Measurements from ENCODE around the gene STARD10. TPM values are rescaled to one million over a fixed set of nuclear protein-coding genes. Genes with fewer than 3 reads are reported as not detected.

Gene STARD10
- total and polyA plus RNA-seq, 7 donors, result 29.9 to 900 (median 60.1) TPM

DNA sequence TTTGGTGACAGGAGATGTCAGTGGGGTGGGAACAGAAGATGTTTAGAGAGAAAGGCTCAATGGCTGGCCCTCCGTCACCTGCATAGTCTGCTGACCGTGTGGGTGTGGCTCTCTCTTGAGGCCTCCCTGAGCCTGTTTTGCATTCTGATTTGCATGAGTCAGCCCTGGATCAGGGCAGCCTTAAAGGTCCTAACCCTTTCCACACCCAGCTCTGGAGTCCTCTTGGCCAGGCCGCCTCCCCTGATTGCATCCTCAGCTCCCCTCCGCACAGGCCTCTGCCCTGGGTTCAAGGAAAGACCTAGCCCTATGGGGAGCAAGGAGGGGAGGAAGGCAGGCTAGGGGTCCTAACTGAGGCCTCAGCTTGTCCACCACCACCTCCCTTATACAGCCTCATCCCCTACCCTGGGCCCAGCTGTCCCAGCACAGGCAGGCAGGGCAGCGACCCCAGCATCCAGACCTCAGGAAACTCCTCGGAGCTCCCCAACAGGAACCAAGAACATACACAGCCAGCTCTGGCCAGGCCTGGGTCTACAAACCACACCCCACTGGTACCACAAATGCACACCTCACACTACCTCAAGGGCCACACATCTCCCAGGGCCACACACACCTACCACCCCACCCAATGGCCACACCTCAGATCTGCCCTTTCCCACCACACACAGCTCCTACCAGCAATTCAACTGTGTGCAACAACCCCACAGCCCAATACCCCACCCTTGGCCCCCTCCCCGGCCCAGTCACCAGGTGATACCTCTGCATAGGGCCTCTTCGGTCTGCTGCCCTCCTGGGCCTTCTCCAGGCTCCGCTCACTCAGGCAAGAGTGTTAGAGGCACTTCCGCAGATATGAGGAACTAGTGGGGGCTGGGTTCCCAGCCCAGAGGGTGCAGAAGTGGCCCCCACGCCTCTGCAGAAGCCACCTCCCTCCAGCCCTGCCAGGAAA, 55.4 kb downstream of the STARD10 start:
- intact Hi-C loops (cut with DNase I), result no loop called here
- Histone ChIP-seq H3K27me3 (no peaks in the 10 kb centered on the region), H3K4me1 (peaks cover 0 to 71% (median 62%) of the 10 kb centered on the region in 4 donors), H3K9me3 (no peaks in the 10 kb centered on the region), H3K36me3 (no peaks in the 10 kb centered on the region), H3K27ac (peak overlapping the region; percentile 59 to 77 (median 72)), H3K4me3 (peak overlapping the region in 2 of 4 donors; percentile 23 to 27)
- WGBS, 2 donors, result 72 to 86% methylated on average over 11 of the region's 11 CpGs
- peak; percentile 75 for DNase-seq
- TF ChIP-seq EP300 (IDR thresholded peaks at IDR 0.05), result no peak
- peak in 1 of 4 donors; percentile 7 for TF ChIP-seq POLR2AphosphoS5 (IDR thresholded peaks at IDR 0.05)
- TF ChIP-seq CTCF (IDR thresholded peaks at IDR 0.05), result no peak
- no peak for TF ChIP-seq POLR2A (IDR thresholded peaks at IDR 0.05)

GRCh38 chr11:72737336-72737735, 56.5 kb downstream of the STARD10 start:
- TF ChIP-seq POLR2AphosphoS5 (IDR thresholded peaks at IDR 0.05), result no peak
- TF ChIP-seq CTCF (IDR thresholded peaks at IDR 0.05), result no peak
- no peak for TF ChIP-seq POLR2A (IDR thresholded peaks at IDR 0.05)
- no peak for TF ChIP-seq EP300 (IDR thresholded peaks at IDR 0.05)
- H3K36me3 ChIP-seq, result no peaks in the 10 kb centered on the region
- no peaks in the 10 kb centered on the region for H3K9me3 ChIP-seq
- H3K4me1 ChIP-seq, result peaks cover 0 to 70% (median 51%) of the 10 kb centered on the region in 4 donors
- 88 to 97% methylated on average over 1 of the region's 1 CpG for WGBS, 2 donors
- H3K27ac ChIP-seq, result peak overlapping the region; percentile 59 to 77 (median 72)
- no peaks in the 10 kb centered on the region for H3K27me3 ChIP-seq
- no peak overlapping the region for H3K4me3 ChIP-seq
- intact Hi-C loops (cut with DNase I), result no loop called here
- no peak for DNase-seq

DNA sequence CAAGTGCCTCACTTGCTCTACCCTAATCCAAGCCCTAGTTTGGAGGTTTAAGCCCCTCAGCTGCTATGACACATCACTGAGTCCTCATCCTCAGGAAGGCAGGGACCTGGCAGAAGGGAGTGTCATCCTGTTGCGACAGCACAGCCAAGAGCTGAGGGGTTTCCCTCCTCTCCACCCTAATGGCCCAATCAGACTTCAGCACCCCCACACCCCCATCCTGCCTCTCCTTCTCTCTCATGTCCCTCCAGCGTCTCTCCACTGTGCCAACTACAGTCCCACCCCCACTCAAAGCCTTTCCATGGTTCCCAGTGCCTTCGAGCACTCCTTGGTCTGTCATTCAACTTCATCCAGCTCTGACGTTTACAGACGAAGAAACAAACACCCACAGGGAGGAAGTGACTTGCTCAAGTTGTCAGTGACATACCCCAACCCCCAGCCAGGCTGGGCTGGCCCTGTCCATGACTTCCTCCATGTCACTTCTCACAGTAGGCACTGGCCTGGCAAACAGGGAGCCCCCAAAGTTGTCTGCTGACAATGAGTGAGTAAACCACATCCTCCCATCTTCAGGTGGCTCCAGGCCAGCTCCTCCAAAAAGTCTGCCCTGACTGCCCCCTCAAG, 57.3 kb downstream of the STARD10 start:
- DNase-seq, result peak; percentile 82
- 34 to 53% methylated on average over 5 of the region's 5 CpGs for WGBS, 2 donors

GRCh38 chr11:72735495-72736027, 58.3 kb downstream of the STARD10 start:
- no peaks in the 10 kb centered on the region for H3K36me3 ChIP-seq
- WGBS, 2 donors, result 84 to 91% methylated on average over 8 of the region's 8 CpGs
- no peaks in the 10 kb centered on the region for H3K9me3 ChIP-seq
- H3K27ac ChIP-seq, result peak overlapping the region; percentile 59 to 77 (median 72)
- DNase-seq, result peak; percentile 91
- peak in 2 of 4 donors; percentile 25 to 44 for TF ChIP-seq EP300 (IDR thresholded peaks at IDR 0.05)
- TF ChIP-seq POLR2A (IDR thresholded peaks at IDR 0.05), result no peak
- TF ChIP-seq POLR2AphosphoS5 (IDR thresholded peaks at IDR 0.05), result peak; percentile 79 to 95 (median 92)
- no peaks in the 10 kb centered on the region for H3K27me3 ChIP-seq
- H3K4me3 ChIP-seq, result no peak overlapping the region
- intact Hi-C loops (cut with DNase I), result no loop called here
- H3K4me1 ChIP-seq, result peaks cover 0 to 63% (median 37%) of the 10 kb centered on the region in 4 donors

More for the DNA sequence above, 57.3 kb downstream of the STARD10 start:
- Histone ChIP-seq H3K27ac (peak overlapping the region; percentile 59 to 77 (median 72)), H3K4me3 (no peak overlapping the region), H3K4me1 (peaks cover 0 to 73% (median 44%) of the 10 kb centered on the region in 4 donors), H3K36me3 (no peaks in the 10 kb centered on the region), H3K9me3 (no peaks in the 10 kb centered on the region), H3K27me3 (no peaks in the 10 kb centered on the region)
- intact Hi-C loops (cut with DNase I), result no loop called here
- TF ChIP-seq CTCF (IDR thresholded peaks at IDR 0.05), result no peak
- TF ChIP-seq POLR2AphosphoS5 (IDR thresholded peaks at IDR 0.05), result peak in 1 of 4 donors; percentile 6

DNA sequence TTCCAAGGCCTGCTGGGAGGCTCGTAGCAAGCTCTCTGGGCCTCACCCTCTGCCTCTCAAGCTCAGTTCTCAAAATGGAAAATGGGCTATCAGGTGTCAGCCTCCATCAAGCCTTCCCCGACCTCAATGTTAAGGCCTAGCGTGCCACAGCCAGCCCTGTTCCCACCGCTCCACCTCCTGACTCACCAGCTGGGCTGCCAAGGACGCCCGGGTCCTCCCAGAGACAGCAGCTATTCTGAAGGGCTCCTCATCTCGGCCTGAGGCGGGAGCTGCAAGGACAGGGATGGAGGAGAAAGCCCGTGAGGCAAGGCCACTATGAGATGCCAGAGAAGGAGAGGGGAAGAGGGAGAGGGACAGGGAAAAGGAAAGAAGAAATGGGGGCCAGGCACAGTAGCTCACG, 61.5 kb downstream of the STARD10 start:
- H3K27me3 ChIP-seq, result no peaks in the 10 kb centered on the region
- TF ChIP-seq CTCF (IDR thresholded peaks at IDR 0.05) (no peak), POLR2AphosphoS5 (IDR thresholded peaks at IDR 0.05) (no peak), POLR2A (IDR thresholded peaks at IDR 0.05) (no peak), EP300 (IDR thresholded peaks at IDR 0.05) (no peak)
- peaks cover 0 to 42% (median 32%) of the 10 kb centered on the region in 4 donors for H3K4me1 ChIP-seq
- H3K36me3 ChIP-seq, result no peaks in the 10 kb centered on the region
- WGBS, 2 donors, result 87 to 93% methylated on average over 10 of the region's 10 CpGs
- no peaks in the 10 kb centered on the region for H3K9me3 ChIP-seq
- DNase-seq, result peak; percentile 67
- H3K4me3 ChIP-seq, result no peak overlapping the region
- intact Hi-C loops (cut with DNase I), result no loop called here
- H3K27ac ChIP-seq, result peak overlapping the region in 1 of 4 donors; percentile 12
